Activated CD4-positive, alpha-beta T cell treated with anti-CD3 and anti-CD28 coated beads, Interleukin-2, amount 50 U/mL, for 16 hours (primary cell): Measurements from ENCODE around the gene GPAT3.
"Not testable (repeated sequence)": the region's sequence is repeated elsewhere in the genome, so short reads cannot be mapped to it uniquely, and the experiment has no call there.

ENCODE experiments used
- DNase-seq: peaks from one replicate; pipeline ENCODE4 v3.0.0-alpha.2; 2020

GPAT3 gene

DNA sequence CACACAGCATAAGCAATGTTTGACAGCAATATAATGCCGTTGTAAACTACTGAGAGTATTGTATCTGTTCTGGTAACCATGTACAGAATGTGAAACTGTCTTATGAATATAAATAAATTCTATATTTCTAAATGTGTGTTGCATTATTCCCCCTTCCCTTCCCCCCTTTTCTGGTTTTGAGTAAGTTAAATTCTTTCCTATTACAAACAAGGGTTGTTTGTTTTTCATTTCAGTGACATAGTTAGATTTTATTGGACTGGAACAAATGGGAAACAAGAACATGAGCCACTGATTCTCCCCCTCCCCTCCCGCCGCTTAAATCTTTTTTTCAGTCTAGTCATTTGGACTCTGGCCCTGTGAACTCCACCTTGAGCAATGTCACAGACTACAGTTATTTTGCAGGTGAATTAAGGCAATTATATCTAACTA is 69.8 kb downstream of the GPAT3 start:
- DNase-seq, result no peak

DNA sequence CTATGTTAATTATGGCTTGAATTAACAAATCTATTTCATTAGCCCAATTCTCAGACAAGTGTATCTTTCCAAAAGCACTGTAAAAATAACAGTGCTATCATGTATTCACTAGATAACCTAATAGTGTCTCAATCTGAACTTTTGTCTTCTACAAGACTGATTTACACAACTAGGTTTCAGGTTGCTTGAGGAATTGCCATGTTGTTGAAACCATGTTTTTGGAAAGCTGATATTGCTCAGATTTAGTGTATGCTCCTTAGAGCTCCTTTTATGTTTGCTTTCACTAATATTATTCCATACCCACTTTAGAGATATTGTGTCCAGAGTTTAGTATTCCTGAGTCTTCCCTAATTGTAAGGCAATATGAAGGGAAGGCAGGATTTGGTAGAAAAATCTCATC is 70.6 kb downstream of the GPAT3 start:
- DNase-seq, result no peak

DNA sequence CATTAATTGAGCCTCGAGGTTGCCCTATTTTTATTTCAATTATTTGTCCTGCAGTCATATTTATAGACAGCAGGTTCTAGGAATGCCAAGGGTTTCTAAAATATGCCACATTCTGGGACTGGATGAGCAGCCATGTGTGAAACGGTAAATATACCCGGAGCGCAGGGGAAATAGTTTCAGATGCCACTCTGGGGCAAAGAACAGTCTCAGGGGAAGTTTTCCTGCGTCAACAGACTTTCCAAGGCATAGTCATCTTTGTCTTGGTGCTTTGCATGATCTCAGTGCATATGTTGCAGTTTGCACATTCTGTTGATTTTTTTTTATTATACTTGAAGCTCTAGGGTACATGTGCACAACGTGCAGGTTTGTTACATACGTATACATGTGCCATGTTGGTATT is 71.0 kb downstream of the GPAT3 start:
- DNase-seq, result no peak

DNA sequence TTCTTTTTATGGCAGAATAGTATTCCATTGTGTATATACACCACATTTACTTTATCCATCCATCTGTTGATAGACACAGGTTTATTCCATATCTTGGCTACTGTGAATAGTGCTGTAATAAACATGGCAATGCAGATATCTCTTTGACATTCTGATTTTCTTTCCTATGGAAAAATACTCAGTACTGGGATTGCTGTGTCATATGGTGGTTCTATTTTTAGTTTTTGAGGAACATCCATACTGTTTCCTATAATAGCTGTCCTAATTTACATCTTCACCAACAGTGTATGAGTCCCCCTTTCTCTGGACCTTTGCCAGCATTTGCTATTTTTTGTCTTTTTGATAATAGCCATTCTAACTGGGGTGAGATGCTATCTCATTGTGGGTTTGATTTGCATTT is 73.5 kb downstream of the GPAT3 start:
- DNase-seq, result no peak

DNA sequence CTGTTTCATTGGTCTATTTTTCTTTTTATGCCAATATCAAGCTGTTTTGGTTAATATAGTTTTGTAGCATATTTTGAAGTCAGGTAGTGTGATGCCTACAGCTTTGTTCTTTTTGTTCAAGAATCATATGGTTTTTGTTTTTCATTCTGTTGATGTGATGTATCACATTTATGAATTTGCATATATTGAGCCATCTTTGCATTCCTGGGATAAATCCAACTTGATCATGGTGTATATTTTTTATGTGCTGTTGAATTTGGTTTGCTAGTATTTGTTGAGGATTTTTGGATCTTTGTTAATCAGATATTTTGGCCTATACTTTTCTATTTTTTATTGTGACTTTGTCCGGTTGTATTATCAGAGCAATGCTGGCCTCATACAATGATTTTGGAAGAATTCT is 74.8 kb downstream of the GPAT3 start:
- no peak for DNase-seq

DNA sequence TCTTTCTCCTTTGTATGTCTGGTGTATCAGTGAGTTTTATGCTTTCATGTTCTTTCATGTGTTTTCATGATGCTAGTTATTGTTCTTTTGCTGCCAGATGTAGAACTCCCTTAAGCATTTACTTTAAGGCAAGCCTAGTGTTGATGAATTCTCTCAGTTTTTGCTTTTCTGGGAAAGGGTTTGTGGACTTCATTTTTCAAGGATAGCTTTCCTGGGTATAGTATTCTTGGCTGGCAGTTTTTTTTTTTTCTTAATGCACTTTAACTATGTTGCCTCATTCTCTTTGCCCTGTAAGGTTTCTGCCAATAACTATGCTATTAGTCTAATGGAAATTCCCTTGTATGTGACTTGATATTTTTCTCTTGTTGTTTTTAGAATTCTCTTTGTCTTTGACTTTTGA is 77.1 kb downstream of the GPAT3 start:
- no peak for DNase-seq

DNA sequence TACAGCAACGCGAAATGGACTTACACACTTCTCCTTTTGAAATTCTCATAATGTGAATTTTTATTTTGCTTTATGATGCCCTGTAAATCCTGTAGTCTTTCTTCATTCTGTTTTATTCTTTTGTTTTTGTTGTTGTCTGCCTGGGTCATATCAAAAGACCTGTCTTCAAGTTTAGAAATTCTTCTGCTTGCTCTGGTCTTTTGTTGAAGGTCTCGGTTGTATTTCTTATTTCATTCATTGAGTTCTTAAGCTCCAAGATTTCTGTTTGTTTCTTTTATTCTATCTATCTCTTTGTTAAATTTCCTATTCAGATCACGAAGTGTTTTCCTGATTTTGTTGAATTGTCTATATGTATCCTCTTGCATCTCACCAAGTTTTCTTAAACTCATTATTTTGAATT is 78.1 kb downstream of the GPAT3 start:
- DNase-seq, result no peak

DNA sequence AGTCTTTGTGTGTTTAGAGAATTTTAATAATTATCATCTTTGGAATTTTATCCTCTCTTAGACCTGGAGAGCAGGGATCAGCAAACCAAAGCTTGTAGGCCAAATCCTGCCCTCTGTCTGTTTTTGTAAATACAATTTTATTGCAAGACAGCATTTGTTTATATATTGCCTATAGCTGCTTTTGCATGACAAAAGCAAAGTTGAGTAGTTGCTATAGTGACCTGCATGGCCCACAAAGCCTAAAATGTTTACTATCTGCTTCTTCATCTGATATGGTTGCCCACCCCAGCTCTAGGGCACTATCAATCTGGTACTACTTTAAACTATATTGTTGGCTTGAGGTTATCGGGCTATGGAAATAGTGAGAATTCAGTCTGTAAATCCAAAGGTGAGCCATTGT is 80.3 kb downstream of the GPAT3 start:
- no peak for DNase-seq

DNA sequence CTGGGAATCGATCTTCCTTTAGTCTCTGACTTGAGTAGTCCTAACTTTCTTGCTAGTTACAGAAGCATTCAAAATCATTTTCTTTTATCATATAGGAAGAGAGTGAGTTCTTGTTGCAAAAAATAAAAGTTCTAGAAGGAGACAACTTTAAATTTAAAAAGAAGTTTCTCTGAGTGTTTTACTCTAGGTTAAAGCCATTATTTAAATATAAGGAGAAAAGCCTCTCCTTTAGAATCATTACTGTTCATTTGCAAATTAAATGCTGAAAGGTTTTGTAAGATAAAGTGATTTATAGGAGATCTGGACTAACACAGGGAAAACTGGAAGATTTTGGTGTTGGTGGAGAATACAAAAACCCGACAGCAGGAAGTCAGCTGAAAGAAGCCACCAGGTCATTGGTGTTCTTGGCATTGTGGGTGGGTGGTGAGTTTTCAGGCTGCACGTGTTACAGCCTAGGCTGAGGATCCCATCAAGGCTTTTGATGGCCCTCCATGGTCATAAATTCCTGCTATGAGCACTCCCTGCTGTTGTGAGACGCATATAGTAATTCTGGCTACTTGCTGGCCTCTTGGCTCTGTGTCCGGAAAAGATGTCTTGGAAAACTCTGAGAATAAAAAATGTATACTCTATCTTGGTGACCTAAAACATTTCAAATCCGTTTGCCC is 81.6 kb downstream of the GPAT3 start:
- no peak for DNase-seq

DNA sequence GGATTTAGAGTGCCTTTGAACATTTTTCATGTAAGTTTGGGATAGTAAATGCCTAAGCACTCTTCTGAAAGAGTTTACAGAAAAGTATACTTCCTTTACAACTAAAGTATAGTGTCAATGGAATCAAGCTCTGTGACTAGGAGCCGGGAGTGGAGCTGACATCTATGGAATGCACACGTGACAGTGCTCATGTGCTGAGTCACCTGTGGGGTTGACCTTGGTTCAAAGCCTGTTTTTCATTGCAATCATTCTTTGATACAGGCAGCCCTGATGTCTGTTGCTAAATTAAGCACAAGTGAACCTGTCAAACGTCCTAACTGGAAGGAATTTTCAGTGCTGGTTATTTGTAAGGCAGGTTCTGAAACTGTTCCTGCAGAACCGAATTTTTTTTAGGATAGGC is 82.5 kb downstream of the GPAT3 start:
- DNase-seq, result no peak

DNA sequence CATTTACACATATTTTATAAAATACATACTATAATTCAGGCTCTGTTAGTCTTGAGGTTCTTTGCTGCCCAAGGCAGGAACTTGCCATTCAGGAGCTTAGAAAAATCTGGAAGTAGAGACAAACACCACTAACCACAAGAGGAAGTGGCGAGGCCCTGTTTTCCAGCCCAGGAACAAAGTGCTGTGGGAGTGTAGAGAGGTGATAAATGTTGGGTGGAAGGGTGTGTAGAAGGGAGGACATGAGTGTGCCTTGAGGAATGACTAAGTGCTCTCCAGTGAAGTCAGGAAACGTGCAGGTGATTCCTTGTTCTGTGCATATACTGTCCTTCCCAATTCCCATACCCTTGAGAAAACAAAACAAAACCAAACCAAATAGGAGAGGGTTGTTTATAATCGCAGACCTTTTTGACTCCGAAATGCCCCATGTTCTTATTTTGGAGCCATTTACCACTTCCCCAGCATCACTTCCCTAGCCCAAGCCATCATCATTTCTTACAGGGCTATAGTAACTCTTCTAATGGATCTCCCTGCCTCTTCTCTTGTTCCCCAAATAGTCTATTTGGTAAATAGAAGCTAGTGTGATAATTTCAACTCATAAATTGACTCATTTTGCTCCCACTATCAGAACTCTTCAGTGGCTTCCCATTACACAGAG is 83.2 kb downstream of the GPAT3 start:
- DNase-seq, result no peak

DNA sequence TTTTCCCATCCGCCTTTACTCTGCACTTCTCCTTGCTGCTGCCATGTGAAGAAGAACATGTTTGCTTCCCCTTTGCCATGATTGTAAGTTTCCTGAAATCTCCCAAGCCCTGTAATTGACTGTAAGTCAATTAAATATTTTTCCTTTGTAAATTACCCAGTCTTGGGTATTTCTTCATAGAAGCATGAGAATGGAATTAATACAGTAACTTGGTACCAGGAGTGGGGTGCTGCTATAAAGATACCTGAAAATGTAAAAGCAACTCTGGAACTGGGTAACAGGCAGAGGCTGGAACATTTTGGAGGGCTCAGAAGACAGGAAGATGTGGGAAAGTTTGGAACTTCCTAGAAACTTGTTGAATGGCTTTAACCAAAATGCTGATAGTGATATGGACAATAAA is 86.2 kb downstream of the GPAT3 start:
- not testable (repeated sequence) for DNase-seq

DNA sequence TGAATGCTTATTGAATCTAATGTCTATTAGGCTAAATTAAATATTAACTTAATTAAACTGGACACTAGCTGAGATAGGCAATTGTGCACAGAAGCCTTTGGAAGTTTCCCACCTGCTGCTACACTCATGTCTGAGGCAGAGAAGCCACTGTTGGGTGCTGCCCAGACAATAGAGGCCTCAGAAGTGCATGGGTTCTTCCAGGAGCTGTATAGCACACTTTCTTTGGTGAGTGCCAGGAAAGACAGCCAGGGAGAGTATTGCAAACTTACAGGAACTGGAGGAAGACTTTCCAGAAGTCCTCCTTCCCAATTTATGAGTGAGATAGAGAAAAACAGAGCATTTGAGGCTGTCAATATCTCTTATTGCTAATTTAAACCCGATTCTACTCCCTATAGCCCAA is 89.9 kb downstream of the GPAT3 start:
- DNase-seq, result no peak

DNA sequence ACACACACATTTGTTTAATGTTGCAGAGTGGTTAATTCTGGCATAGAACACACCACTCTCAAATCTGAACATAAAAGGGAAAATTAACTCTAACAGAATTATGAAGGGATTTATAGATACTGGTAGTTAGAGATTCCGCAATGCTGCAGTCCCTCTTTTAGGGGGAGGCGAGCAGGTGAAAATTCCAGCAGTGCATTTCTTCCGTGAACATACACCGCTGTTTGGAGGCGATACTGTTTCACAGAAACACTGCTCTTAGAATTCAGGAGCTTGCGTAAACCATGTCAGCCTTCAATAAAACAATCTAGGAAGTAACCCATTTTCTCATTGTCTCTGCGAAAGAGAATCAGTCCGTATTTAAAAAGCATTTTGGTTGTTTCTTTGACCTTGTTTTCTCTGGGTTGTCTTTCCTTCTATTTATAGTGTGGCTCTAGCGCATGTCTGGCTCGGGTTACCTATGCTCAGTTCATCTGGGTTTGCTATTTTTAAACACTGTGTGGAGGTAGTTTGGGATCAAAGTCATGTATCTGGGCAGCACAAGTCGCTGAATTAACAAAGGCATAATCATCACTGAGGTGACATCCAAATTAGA is 90.4 kb downstream of the GPAT3 start:
- DNase-seq, result no peak

DNA sequence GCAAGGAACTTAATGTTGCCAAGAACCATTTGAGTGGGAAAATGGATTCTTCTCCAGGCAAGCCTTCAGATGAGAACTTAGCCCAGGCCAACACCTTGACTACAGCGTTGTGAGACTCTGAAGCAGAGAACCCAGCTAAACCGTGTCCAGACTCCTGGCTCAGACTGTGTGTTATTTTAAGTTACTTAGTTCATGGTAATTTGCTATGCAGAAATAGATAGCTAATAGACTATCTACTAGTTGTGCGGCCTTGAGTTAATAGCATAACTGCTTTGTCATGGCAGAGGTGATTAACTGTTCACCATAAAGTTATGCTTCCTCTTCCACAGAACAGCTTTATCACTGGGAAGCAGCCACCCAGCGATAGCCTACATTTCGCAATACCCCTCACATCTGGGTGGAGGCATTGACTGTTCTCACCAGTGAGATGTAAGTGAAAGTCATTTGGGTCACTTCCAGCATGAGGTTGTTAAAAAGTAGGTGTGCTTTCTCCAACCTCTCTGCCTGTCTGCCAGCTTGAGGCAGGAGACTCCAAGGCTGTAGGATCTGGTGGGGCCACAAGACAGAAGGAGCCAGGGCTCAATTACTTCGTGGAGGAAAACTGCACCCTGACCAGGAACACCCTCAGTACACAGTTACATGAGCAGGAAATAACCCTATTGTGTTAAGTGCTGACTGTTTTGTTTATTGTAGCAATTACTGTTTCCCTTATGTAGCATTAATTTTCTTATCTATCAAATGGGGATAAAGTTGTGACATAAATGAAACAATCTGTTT is 94.2 kb downstream of the GPAT3 start:
- DNase-seq, result peak; percentile 16

DNA sequence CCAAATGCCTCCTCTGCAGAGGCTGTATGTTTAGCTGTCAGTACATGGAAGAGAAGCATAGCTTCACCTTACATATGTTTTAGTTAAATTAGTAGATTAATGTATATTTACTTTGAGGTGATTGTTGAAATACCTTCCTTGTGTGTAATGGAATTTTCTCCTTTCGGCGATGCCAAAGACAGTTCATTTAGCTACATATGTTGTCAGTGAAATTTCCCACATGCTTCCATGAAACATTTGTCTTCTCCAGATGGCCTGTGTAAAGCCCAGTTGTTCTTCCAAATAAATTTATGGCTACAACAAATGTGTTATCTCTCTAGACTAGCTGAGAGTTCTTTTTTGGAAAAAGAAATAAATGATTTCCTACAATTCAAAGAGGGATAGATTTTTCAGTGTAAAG is 95.2 kb downstream of the GPAT3 start:
- DNase-seq, result no peak

DNA sequence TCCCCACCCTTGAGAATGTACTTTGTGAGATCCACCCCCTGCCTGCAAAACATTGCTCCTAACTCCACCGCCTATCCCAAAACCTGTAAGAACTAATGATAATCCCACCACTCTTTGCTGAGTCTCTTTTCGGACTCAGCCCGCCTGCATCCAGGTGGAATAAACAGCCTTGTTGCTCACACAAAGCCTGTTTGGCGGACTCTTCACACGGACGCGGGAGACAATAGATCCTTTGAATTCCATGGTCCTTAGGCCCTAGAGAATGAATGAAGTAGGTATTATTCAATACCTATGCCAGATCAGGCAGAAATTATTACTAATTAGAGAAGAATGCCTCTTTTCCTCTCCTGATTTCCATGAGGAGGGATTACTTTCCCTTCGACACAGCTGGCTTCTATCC is 101.0 kb downstream of the GPAT3 start:
- no peak for DNase-seq

DNA sequence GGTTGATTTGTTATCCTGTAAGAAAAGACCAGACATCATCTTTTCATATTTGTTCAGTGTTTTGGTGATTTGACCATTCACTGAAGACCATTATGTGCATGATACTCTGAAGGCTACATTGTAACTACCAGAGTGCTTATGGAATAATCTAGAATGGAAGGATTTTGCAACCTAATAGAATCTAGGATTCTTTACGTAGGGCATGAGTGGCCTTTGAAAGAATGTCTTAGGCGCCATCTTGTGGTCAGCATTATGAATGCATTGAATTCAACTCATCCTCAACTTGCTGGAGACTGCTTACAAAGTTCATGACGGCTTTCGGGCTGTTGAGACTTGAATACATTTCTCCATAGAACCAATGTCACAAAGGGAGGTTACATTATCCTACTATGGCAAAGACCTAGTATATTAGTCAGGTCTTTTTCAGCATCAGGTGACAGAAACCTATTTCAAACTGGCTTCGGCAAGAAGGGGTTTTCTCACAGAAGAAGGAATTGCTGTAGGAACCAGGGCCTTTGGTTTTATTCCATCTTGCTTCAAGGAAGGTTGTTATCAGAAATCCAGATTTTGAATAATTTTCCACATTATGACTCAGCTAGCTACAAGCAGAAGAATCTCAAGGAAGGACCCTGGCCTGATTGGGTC is 104.1 kb downstream of the GPAT3 start:
- DNase-seq, result peak; percentile 72

DNA sequence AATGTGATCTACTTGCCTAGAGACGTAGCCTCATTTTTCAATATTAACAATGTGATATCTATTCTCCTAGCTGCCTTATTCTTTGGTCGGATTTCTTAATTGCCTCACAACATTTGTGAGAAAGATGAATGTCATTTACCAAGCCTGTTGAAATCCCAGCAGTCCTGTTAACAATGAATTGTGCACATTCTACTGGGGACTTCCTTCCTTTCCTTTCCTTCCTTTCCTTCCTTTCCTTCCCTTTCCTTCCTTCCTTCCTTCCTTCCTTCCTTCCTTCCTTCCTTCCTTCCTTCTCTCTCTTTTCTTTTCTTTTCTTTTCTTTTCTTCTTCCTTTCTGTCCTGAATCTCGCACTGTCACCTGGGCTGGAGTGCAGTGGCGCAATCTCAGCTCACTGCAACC is 107.1 kb downstream of the GPAT3 start:
- DNase-seq, result no peak

DNA sequence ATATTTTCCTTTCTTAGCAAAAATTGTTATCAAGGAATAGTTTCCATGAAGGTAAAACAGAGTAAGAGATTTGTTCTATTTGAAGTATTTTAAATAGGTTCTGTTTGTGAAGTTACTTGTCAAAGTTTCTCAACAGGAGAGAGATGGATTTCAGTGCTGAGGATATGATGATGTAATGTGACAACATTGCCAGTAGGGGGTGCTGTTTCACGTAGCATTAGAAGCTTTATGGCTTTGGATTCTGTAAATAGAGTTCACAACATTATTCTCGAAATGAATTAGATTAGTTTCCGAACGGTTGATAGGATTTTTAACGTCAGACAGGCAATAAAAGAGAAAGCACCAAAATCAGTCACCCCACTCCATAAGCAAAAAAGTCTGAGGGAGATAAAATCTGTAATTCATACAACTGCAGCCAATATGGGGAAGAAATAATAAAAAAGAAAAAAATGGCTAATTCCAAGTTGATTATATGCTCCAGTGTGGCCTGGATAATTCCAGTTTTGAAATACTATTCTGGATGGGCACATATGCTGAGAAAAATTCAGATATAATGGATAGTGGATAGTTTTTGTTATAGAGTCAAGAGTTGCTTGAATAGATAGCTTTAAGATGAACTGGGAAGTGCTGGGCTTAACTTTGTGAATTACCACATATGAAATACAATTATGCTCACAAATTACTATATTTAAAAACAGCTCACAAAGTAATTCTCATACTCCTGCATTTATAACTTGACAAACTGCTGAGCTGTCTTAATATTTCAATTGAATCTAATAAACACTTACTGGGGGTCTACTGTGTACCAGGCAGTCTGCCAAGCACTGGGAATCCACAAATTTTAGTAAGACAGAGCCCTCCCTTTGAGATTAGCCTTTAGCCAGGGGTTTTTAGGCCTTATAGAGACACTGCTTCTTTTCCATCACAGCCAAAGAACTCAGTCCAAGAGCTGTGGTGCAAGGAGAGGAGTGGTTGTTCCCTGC is 109.1 kb downstream of the GPAT3 start:
- peak; percentile 70 for DNase-seq

DNA sequence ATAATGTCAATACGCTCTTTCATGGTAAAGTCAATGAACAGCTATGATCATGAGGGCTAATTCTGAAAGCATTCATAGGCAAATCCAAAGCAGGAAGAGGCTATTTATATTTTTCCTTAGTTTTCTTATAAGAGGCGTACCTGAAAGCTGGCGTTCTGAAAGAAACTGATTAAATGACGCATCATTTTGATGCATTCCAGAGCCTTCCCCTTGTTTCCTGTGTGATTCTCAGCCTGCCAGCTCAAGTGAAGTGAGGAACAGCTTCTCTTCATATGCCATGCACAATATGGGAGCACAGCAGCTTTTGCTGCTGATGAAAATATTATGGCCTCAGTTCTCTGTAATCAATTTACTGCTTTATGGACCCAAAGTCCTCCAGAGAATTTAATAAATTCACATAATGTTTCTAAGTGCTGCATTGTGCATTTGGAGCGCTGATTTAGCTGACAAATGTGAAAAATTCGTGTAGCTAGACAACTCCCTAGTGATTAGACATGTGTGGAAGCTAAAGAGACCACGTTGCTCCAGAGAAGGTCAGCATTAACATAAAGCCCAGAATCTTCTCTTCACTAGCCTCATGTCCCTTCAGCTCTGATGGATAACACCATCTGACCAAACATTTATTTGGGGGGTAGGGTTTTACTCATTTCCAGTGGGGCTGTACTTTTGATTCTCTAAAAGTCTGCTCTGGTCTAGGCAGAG is 110.8 kb downstream of the GPAT3 start:
- DNase-seq, result no peak
